Left lung (tissue), 10 donors: ENCODE data around the gene MTA2. TPM values are rescaled to one million over a fixed set of nuclear protein-coding genes. Genes with fewer than 3 reads are reported as not detected.
A peak's percentile ranks its signal among the peaks of the same experiment; 100 is the strongest.
"Not testable (repeated sequence)": the region's sequence is repeated elsewhere in the genome, so short reads cannot be mapped to it uniquely, and the experiment has no call there.

Source experiments
- ATAC-seq: fragments of 200-7000 bp; cut with Tn5 transposase; one replicate; pipeline ENCODE4 v1.9.1; 2020; ENCODE audit warnings: moderate library complexity
- DNase-seq, 4 donors: peaks; one replicate each; pipeline ENCODE4 v3.0.0-alpha.2; 2013 to 2020
- H3K27ac ChIP-seq, 2 donors: fragments of 200-600 bp; sonication (generic) in 1 of 2; one replicate each; pipeline versions ENCODE4 v1.5.0 to v1.8.0; 2020 to 2021
- H3K27me3 ChIP-seq, 2 donors: fragments of 200-600 bp; sonication (generic) in 1 of 2; one replicate each; pipeline versions ENCODE4 v1.5.0 to v1.8.0; 2020 to 2021
- H3K36me3 ChIP-seq, 2 donors: fragments of 200-600 bp; sonication (generic) in 1 of 2; one replicate each; pipeline versions ENCODE4 v1.5.0 to v1.8.0; 2020 to 2021
- H3K4me1 ChIP-seq, 2 donors: fragments of 200-600 bp; one replicate each; pipeline ENCODE4 v1.8.0; 2021
- H3K4me3 ChIP-seq, 2 donors: fragments of 200-600 bp; sonication (generic) in 1 of 2; one replicate each; pipeline versions ENCODE4 v1.5.0 to v1.8.0; 2020 to 2021; ENCODE audit warnings: mild to moderate bottlenecking in 1 of 2
- H3K9me3 ChIP-seq, 2 donors: fragments of 200-600 bp; sonication (generic) in 1 of 2; one replicate each; pipeline versions ENCODE4 v1.5.0 to v1.8.0; 2020 to 2021
- CTCF ChIP-seq, 2 donors: fragments of 200-600 bp; sonication (generic) in 1 of 2; IDR thresholded peaks; one replicate each; pipeline versions ENCODE4 v1.5.0 to v1.8.0; 2021; ENCODE audit warnings: antibody characterized with exemption in 2 of 2
- intact Hi-C, 2 donors: fragments of 100-400 bp; cut with DNase I; formaldehyde crosslinking; loops; one replicate each; pipeline versions ENCODE4 v1.11.2 to v1.14.2; 2022
- polyA plus RNA-seq, 6 donors: library from polyadenylated mRNA; unstranded; fragments of 120-200 nt; gene quantifications; one replicate each; pipeline ENCODE4 v1.2.1, GENCODE V29; 2013; ENCODE audit not compliant: insufficient read length in 6 of 6
- total RNA-seq, 2 donors: library from RNA; stranded (reverse); fragmentation: NEBNext Ultra II Directional; extraction: Animal tissue kit (Norgen Biotek cat#: 25700); gene quantifications; one replicate each; pipeline ENCODE4 v1.2.1, GENCODE V29; 2021
- donor health status: DM: no; HTN: yes; CAD: no.
- donor health status: DM: no; HTN: no; CAD: no.

Gene MTA2
- total and polyA plus RNA-seq, 8 donors = 67.1 to 110 (median 94.4) TPM

DNA sequence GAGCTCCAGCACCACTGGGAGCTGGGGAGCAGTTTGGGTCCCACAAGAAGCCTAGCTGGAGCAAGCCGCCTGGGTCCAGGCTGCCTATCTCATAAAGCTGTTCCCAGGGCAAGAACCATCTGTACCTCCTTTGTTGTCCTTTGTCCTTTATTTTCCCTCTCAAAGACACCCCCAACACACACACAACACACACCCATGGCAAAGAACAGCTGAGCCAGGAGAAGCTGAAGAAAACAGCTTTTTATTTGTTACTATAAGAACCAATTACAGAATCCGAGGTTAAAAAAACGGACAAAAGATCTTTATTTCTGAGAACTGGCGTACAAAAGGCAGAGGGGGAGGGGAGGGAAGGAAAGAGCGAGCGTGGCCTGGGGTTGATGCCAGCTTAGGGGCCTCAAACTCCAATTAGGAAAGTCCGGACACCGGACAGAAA is 8.7 kb downstream of the MTA2 start:
- H3K4me1 ChIP-seq = peaks cover 12 to 45% of the 10 kb centered on the region in 2 donors
- no peak for DNase-seq
- ATAC-seq = no peak
- H3K36me3 ChIP-seq = peaks cover 0 to 53% of the 10 kb centered on the region in 2 donors
- peak overlapping the region in 1 of 2 donors; percentile 75 for H3K4me3 ChIP-seq
- intact Hi-C loops = no loop called here
- H3K27ac ChIP-seq = peak overlapping the region; percentile 89 to 93
- no peaks in the 10 kb centered on the region for H3K9me3 ChIP-seq
- no peak for TF ChIP-seq CTCF (IDR thresholded peaks at IDR 0.05)
- no peaks in the 10 kb centered on the region for H3K27me3 ChIP-seq

- ATAC-seq (no peak), DNase-seq (no peak)
- intact Hi-C loops = no loop called here
- Histone ChIP-seq H3K4me3 (peak overlapping the region; percentile 35 to 75), H3K27me3 (no peaks in the 10 kb centered on the region), H3K9me3 (no peaks in the 10 kb centered on the region), H3K4me1 (peaks cover 12 to 39% of the 10 kb centered on the region in 2 donors), H3K36me3 (peaks cover 0 to 53% of the 10 kb centered on the region in 2 donors), H3K27ac (peak overlapping the region; percentile 89 to 93)
- TF ChIP-seq CTCF (IDR thresholded peaks at IDR 0.05) = no peak
Observed at GRCh38 chr11:62592146-62592815, 9.4 kb downstream of the MTA2 start.

GRCh38 chr11:62591448-62592145 is 10.1 kb downstream of the MTA2 start, which contains the start of gene TUT1:
Gene TUT1 (minus strand): TSS chr11:62591523. CDS start chr11:62591485, 38 bp downstream.
- Histone ChIP-seq H3K27me3 (no peaks in the 10 kb centered on the region), H3K36me3 (peaks cover 0 to 52% of the 10 kb centered on the region in 2 donors), H3K9me3 (no peaks in the 10 kb centered on the region), H3K27ac (peak within 1 kb of the TSS; percentile 89 to 93), H3K4me1 (peaks cover 12 to 35% of the 10 kb centered on the region in 2 donors), H3K4me3 (peak within 1 kb of the TSS; percentile 52 to 75)
- intact Hi-C loops = no loop called here
- TF ChIP-seq CTCF (IDR thresholded peaks at IDR 0.05) = no peak
- DNase-seq (peak; percentile 93 to 98 (median 96)), ATAC-seq (peak; percentile 96)

GRCh38 chr11:62588966-62589637 is 12.6 kb downstream of the MTA2 start:
- H3K9me3 ChIP-seq = no peaks in the 10 kb centered on the region
- peaks cover 0 to 49% of the 10 kb centered on the region in 2 donors for H3K36me3 ChIP-seq
- intact Hi-C loops = no loop called here
- ATAC-seq = no peak
- H3K4me1 ChIP-seq = peaks cover 12 to 35% of the 10 kb centered on the region in 2 donors
- TF ChIP-seq CTCF (IDR thresholded peaks at IDR 0.05) = no peak
- H3K27ac ChIP-seq = no peak overlapping the region
- DNase-seq = peak in 1 of 4 donors; percentile 11
- H3K4me3 ChIP-seq = no peak overlapping the region
- no peaks in the 10 kb centered on the region for H3K27me3 ChIP-seq

GRCh38 chr11:62585356-62585755 is 16.3 kb downstream of the MTA2 start:
- DNase-seq = peak in 1 of 4 donors; percentile 13
- H3K27ac ChIP-seq, intact Hi-C loops, H3K9me3 ChIP-seq, H3K27me3 ChIP-seq, ATAC-seq, H3K4me3 ChIP-seq, H3K4me1 ChIP-seq: not testable (repeated sequence)
- peaks cover 0 to 63% of the 10 kb centered on the region in 2 donors for H3K36me3 ChIP-seq

- H3K27me3 ChIP-seq, intact Hi-C loops, H3K9me3 ChIP-seq, H3K4me3 ChIP-seq, H3K27ac ChIP-seq, DNase-seq, ATAC-seq, H3K4me1 ChIP-seq: not testable (repeated sequence)
- peaks cover 0 to 76% of the 10 kb centered on the region in 2 donors for H3K36me3 ChIP-seq
Observed at GRCh38 chr11:62581735-62582134, 19.9 kb downstream of the MTA2 start.
